HepG2 (cell line): Measurements from ENCODE around the gene RHOBTB3. TPM values are rescaled to one million over a fixed set of nuclear protein-coding genes. Genes with fewer than 3 reads are reported as not detected.

Experiments used
- ATAC-seq: fragments of 200-7000 bp; cut with Tn5 transposase; 3 replicates; pipeline ENCODE4 v1.9.1; 2020; ENCODE audit warnings: mild to moderate bottlenecking, moderate library complexity
- BruUV-seq: library from RNA; stranded (reverse); fragments of 400-500 nt; replicated peaks from 2 replicates; lab custom pipeline; 2021; lab: Mats Ljungman, UMichigan
- CTCF ChIA-PET: fragments of 300-600 bp; formaldehyde crosslinking; extraction: SDS; loops from one replicate; lab custom pipeline; 2021; ENCODE audit warnings: low total read pairs, inconsistent platforms, low intra/inter-chr PET ratio; lab: Yijun Ruan, JAX
- POLR2A ChIA-PET: fragments of 350-600 bp; sonication (Branson Sonifier 250); formaldehyde crosslinking; loops from one replicate; lab custom pipeline; 2020; ENCODE audit warnings: antibody characterized with exemption, inconsistent platforms; lab: Yijun Ruan, JAX
- DNase-seq: peaks from one replicate; pipeline ENCODE4 v3.0.0-alpha.2; 2015; ENCODE audit warnings: low spot score
- FAIRE-seq: peaks from 3 replicates; lab custom pipeline; 2011; peaks lifted over from hg19 to GRCh38; lab: Jason Lieb, UNC
- H2AFZ ChIP-seq: one replicate; pipeline ENCODE4 v1.6.1; 2011; ENCODE audit warnings: low read length, inconsistent platforms
- H3K27ac ChIP-seq: fragments of 300-600 bp; 3 replicates; pipeline ENCODE4 v1.8.0; 2011; ENCODE audit warnings: mixed run types, mild to moderate bottlenecking, mixed read lengths, low read length, inconsistent platforms; ENCODE audit not compliant: insufficient read depth; ENCODE audit errors: extremely low read length
- H3K27me3 ChIP-seq, 2 experiments: fragments of 200-600 bp in 1 of 2; 2 replicates in 1 of 2; 3 replicates in 1 of 2; pipeline versions ENCODE4 v1.6.0 to v1.8.0; 2011; ENCODE audit warnings: low read length in 2 of 2, mild to moderate bottlenecking in 2 of 2, moderate library complexity in 2 of 2, inconsistent platforms in 1 of 2; ENCODE audit not compliant: insufficient read depth in 2 of 2, control insufficient read depth in 1 of 2
- H3K36me3 ChIP-seq, 2 experiments: fragments of 200-600 bp in 1 of 2; replicated peaks in 1 of 2; 2 replicates in 1 of 2; 3 replicates in 1 of 2; pipeline versions ENCODE4 v1.5.1 to v1.8.0; 2011; ENCODE audit warnings: low read length in 2 of 2, inconsistent platforms in 1 of 2; ENCODE audit not compliant: insufficient read depth in 2 of 2, control insufficient read depth in 1 of 2
- H3K4me1 ChIP-seq: 2 replicates; pipeline ENCODE4 v1.5.1; 2012; ENCODE audit warnings: low read length, inconsistent platforms; ENCODE audit not compliant: insufficient read depth
- H3K4me2 ChIP-seq: 2 replicates; pipeline ENCODE4 v1.6.0; 2011; ENCODE audit warnings: low read depth, low read length, inconsistent platforms
- H3K4me3 ChIP-seq, 3 experiments: fragments of 200-600 bp in 1 of 3; sonication (generic), shearing (Covaris generic) in 1 of 3; replicated peaks in 1 of 3; 2 replicates each; pipeline ENCODE4 v1.5.1; 2011 to 2016; ENCODE audit warnings: low read length in 3 of 3, inconsistent platforms in 2 of 3, low read depth in 2 of 3, mild to moderate bottlenecking in 2 of 3, control low read depth in 1 of 3, mixed read lengths in 1 of 3; ENCODE audit not compliant: insufficient read depth in 1 of 3
- H3K79me2 ChIP-seq: one replicate; pipeline ENCODE4 v1.6.1; 2011; ENCODE audit warnings: low read length, inconsistent platforms; ENCODE audit not compliant: insufficient read depth
- H3K9ac ChIP-seq: 2 replicates; pipeline ENCODE4 v1.6.0; 2011; ENCODE audit warnings: mild to moderate bottlenecking, low read depth, low read length, inconsistent platforms; ENCODE audit not compliant: insufficient read depth
- H3K9me3 ChIP-seq: 2 replicates; pipeline ENCODE4 v1.5.1; 2012; ENCODE audit warnings: mild to moderate bottlenecking, low read length
- H4K20me1 ChIP-seq: 2 replicates; pipeline ENCODE4 v1.6.0; 2011; ENCODE audit warnings: inconsistent platforms, mild to moderate bottlenecking, low read length, moderate library complexity; ENCODE audit not compliant: insufficient read depth
- ISX ChIP-seq: sonication (generic); formaldehyde crosslinking; conservative IDR thresholded peaks from 2 replicates; pipeline ENCODE4 v1.5.0; 2020; ENCODE audit warnings: missing genetic modification reagents
- KDM6A ChIP-seq: IDR thresholded peaks from 2 replicates; pipeline ENCODE4 v1.6.1; 2016; ENCODE audit warnings: low read depth
- KLF15 ChIP-seq: sonication (generic); formaldehyde crosslinking; IDR thresholded peaks from 2 replicates; pipeline ENCODE4 v1.8.1; 2023; ENCODE audit warnings: borderline replicate concordance, mild to moderate bottlenecking, inconsistent platforms, missing genetic modification reagents, mixed read lengths
- NRL ChIP-seq: sonication (generic); formaldehyde crosslinking; IDR thresholded peaks from 2 replicates; pipeline ENCODE4 v1.5.0; 2020; ENCODE audit warnings: missing genetic modification reagents, mild to moderate bottlenecking, moderate library complexity, borderline replicate concordance
- PATZ1 ChIP-seq: sonication (generic); formaldehyde crosslinking; IDR thresholded peaks from 2 replicates; pipeline ENCODE4 v1.4.0; 2020; ENCODE audit warnings: missing genetic modification reagents
- SALL2 ChIP-seq: sonication (generic); formaldehyde crosslinking; IDR thresholded peaks from 2 replicates; pipeline ENCODE4 v1.8.1; 2023; ENCODE audit warnings: mild to moderate bottlenecking, missing genetic modification reagents, inconsistent platforms
- SIN3B ChIP-seq: fragments of 150-350 bp; IDR thresholded peaks from 2 replicates; pipeline ENCODE4 v1.6.1; 2014; ENCODE audit warnings: low read length
- ZBTB49 ChIP-seq: sonication (generic); formaldehyde crosslinking; IDR thresholded peaks from 2 replicates; pipeline ENCODE4 v1.4.0; 2020; ENCODE audit warnings: missing genetic modification reagents, borderline replicate concordance
- ZSCAN22 ChIP-seq: sonication (generic); formaldehyde crosslinking; IDR thresholded peaks from 2 replicates; pipeline ENCODE4 v1.4.0; 2020; ENCODE audit warnings: mild to moderate bottlenecking, missing genetic modification reagents
- in situ Hi-C: cut with HindIII; loops from 2 replicates; pipeline ENCODE4 v1.10.0; 2017; ENCODE audit warnings: low pct_unique_long_range_greater_than_20kb; ENCODE audit not compliant: extremely low pct_ligation_motif_present
- intact Hi-C: fragments of 100-400 bp; cut with micrococcal nuclease; formaldehyde crosslinking; loops from one replicate; pipeline ENCODE4 v1.10.0; 2022; ENCODE audit not compliant: unreplicated experiment
- polyA plus RNA-seq, 8 experiments: library from polyadenylated mRNA; depleted of rRNA in 3 of 8; stranded (reverse) in 7 of 8; unstranded in 1 of 8; fragments of >200 nt; fragmentation: Illumina TruSeq in 4 of 8; extraction: Trizol in 4 of 8; gene quantifications; 2 replicates each; pipeline versions ENCODE4 v1.2.1 to v1.2.3, GENCODE V29; 2011 to 2016; ENCODE audit warnings: low read depth in 4 of 8, missing spikeins in 1 of 8, mixed read lengths in 1 of 8; ENCODE audit not compliant: insufficient read depth in 1 of 8
- total RNA-seq, 5 experiments: library from RNA; depleted of rRNA; stranded (reverse); fragments of >200 nt; fragmentation: Illumina TruSeq; extraction: Trizol; gene quantifications; 2 replicates each; pipeline ENCODE4 v1.2.3, GENCODE V29; 2016; ENCODE audit warnings: low read depth in 1 of 5
- TF ChIP-seq, protein P1 (sequence below): sonication (generic); formaldehyde crosslinking; IDR thresholded peaks from 2 replicates; pipeline ENCODE4 v1.5.1; 2020; ENCODE audit warnings: missing genetic modification reagents, mild to moderate bottlenecking, borderline replicate concordance
- TF ChIP-seq, protein P2 (sequence below): sonication (generic); formaldehyde crosslinking; IDR thresholded peaks from 2 replicates; pipeline ENCODE4 v1.5.0; 2020; ENCODE audit warnings: missing genetic modification reagents

RHOBTB3 gene
- total and polyA plus RNA-seq, 2 of the 13 experiments (the other 11 are each of a cell fraction or from before 2014, with no cell fraction given) = 31.6 to 35.4 TPM

GRCh38 chr5:95701074-95701473 is 30.1 kb upstream of the RHOBTB3 start:
- no peaks in the 10 kb centered on the region for H4K20me1 ChIP-seq
- CTCF ChIA-PET = no interaction called here
- in situ Hi-C loops (no loop called here), intact Hi-C loops (no loop called here)
- no TSS peak for BruUV-seq
- DNase-seq = no peak
- no peak overlapping the region for H3K27ac ChIP-seq
- peaks cover 8% of the 10 kb centered on the region; the same call in 1 of the 2 replicates for H3K4me1 ChIP-seq
- H3K36me3 ChIP-seq = no peaks in the 10 kb centered on the region
- no peak for FAIRE-seq
- TF ChIP-seq KLF15 = no peak
- no peak for TF ChIP-seq KDM6A
- no peak for TF ChIP-seq PATZ1
- no peak for TF ChIP-seq NRL (CRISPR knock-in tag)
- no peak for TF ChIP-seq SALL2 (CRISPR knock-in tag)
- TF ChIP-seq, protein P1, sequence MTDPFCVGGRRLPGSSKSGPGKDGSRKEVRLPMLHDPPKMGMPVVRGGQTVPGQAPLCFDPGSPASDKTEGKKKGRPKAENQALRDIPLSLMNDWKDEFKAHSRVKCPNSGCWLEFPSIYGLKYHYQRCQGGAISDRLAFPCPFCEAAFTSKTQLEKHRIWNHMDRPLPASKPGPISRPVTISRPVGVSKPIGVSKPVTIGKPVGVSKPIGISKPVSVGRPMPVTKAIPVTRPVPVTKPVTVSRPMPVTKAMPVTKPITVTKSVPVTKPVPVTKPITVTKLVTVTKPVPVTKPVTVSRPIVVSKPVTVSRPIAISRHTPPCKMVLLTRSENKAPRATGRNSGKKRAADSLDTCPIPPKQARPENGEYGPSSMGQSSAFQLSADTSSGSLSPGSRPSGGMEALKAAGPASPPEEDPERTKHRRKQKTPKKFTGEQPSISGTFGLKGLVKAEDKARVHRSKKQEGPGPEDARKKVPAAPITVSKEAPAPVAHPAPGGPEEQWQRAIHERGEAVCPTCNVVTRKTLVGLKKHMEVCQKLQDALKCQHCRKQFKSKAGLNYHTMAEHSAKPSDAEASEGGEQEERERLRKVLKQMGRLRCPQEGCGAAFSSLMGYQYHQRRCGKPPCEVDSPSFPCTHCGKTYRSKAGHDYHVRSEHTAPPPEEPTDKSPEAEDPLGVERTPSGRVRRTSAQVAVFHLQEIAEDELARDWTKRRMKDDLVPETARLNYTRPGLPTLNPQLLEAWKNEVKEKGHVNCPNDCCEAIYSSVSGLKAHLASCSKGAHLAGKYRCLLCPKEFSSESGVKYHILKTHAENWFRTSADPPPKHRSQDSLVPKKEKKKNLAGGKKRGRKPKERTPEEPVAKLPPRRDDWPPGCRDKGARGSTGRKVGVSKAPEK = no peak
- TF ChIP-seq ISX (CRISPR knock-in tag) = no peak
- TF ChIP-seq ZBTB49 = no peak
- TF ChIP-seq SIN3B = no peak
- TF ChIP-seq ZSCAN22 (CRISPR knock-in tag) = no peak
- TF ChIP-seq, protein P2, sequence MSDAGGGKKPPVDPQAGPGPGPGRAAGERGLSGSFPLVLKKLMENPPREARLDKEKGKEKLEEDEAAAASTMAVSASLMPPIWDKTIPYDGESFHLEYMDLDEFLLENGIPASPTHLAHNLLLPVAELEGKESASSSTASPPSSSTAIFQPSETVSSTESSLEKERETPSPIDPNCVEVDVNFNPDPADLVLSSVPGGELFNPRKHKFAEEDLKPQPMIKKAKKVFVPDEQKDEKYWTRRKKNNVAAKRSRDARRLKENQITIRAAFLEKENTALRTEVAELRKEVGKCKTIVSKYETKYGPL (CRISPR knock-in tag) = no peak
- POLR2A ChIA-PET = no interaction called here
- no peaks in the 10 kb centered on the region for H3K79me2 ChIP-seq
- no peak overlapping the region for H3K4me2 ChIP-seq
- no peaks in the 10 kb centered on the region for H3K9me3 ChIP-seq
- no peak overlapping the region for H3K4me3 ChIP-seq
- peaks cover 0 to 5% of the 10 kb centered on the region in 2 experiments; a peak in 1 of 5 replicates for H3K27me3 ChIP-seq
- no peak overlapping the region for H2AFZ ChIP-seq
- no peak for ATAC-seq
- H3K9ac ChIP-seq = no peak overlapping the region
